GM18868 (cell line): ENCODE results near the gene GALM.
"Not testable (repeated sequence)": the region's sequence is repeated elsewhere in the genome, so short reads cannot be mapped to it uniquely, and the experiment has no call there.

Experiments used
- ATAC-seq: cut with Tn5 transposase; IDR thresholded peaks from one replicate; pipeline ENCODE4 v1.9.1; 2021; ENCODE audit warnings: mild to moderate bottlenecking, moderate library complexity; ENCODE audit not compliant: unreplicated experiment

GALM gene

DNA sequence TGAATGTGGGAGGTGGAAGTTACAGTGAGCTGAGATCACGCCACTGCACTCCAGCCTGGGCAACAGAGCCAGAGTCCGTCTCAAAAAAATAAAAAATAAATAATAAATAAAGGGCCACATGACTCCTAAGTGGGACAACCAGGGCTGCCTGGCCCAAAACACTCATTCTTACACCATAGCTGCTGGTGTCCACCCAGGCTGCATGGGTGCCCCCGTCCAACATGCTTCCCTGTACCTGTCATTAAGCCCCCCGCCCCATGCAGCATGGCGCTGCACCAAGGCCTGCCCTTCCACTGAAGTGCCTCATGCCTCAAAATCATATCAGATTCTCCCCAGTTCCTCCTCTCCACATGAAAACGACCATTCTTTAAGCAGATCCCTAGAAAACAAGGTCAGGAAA is 10.8 kb downstream of the GALM start:
- ATAC-seq, result no peak

DNA sequence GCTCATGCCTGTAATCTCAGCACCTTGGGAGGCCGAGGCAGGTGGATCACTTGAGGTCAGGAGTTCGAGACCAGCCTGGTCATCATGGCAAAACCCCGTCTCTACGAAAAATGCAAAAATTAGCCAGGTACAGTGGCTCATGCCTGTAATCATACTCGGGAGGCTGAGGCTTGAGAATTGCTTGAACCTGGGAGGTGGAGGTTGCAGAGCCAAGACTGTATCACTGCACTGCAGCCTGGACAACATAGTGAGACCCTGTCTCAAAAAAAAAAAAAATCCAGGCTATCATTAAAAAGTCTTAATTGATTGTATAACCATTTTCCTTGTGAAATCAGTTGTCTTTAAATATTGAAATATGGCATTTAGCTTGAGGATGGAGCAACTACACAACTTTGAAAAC is 15.0 kb downstream of the GALM start:
- not testable (repeated sequence) for ATAC-seq

DNA sequence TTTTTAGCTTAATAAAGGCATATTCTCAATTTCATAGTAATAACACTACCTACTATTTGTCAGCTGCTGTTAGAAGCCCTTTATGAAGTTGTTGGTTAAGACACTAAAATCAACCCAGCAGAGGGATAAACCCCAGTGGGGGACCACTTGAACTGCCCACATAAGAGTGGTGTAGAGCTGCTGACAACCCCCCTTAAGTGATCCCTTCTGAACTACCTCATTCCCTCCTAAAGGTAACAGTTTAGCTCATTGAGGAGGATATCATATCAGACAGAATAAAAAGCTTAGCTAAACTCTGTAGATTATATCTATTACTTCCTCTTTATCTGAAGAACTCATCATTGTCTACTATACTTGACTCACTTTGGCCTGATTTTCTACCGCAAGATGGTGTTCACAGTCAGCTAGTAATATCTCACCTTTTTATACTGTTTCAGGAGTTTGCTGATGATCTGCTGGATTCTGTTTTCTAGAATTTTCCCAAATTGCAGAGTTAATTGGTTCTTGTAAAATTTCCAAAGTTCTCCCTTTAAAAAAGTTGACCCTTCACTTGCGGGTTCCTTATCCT is 16.2 kb downstream of the GALM start:
- no peak for ATAC-seq

DNA sequence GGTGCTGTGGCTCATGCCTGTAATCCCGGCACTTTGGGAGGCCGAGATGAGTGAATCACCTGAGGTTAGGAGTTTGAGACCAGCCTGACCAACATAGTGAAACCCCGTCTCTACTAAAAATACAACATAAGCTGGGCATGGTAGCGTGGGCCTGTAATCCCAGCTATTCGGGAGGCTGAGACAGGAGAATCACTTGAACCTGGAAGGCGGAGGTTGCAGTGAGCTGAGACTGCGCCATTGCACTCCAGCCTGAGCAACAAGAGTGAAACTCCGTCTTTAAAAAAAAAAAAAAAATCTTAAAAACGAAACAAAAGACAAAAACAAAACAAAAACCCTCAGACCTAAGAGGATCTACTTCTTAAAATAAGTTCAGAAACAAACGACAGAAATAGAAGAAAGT is 16.7 kb downstream of the GALM start:
- not testable (repeated sequence) for ATAC-seq

DNA sequence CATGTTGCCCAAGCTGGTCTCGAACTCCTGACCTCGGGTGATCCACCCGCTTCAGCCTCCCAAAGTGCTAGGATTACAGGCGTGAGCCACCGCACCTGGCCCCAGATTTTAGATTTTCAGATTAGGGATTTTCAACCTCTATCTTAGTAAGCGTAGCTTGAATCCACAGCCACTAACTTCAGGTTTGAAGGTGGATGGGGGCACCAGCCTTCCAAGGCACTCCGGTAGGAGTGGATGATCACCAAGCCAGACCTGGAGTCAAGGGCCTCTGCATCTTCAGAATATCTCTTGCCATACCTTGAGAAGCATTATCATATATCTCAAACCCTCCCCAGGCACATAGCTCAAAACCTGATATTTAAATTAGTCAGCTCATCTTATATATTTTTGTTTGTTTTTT is 17.9 kb downstream of the GALM start:
- ATAC-seq, result no peak

DNA sequence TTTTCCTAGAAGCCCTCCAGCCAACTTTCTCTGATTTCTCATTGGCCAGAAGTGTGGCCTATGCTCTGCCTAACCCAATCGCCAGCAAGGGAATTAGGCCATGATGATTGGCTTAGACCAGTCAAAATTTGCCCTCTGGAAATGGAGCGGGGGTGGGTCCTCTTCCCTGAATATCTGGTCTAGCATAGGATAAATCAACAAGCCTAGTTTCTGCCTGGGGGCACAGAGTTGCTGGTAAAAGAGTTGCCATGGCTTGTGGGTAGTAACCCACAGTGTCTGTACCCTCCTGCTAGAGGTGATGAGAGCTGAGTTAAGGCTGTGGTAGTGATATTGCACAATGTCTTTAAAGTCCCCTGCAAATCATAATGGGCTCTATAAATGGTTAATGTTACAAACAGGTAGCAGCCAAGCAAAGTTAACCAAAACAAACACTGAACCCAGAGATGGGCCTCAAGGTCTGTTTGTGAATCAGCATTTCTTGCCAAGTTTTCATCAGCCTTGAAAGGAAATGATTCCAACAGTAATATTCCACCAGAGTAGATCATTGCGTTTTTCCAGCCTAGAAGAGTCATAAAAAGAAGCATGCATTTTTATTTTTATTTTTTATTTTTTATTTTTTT is 19.3 kb downstream of the GALM start:
- ATAC-seq, result no peak

DNA sequence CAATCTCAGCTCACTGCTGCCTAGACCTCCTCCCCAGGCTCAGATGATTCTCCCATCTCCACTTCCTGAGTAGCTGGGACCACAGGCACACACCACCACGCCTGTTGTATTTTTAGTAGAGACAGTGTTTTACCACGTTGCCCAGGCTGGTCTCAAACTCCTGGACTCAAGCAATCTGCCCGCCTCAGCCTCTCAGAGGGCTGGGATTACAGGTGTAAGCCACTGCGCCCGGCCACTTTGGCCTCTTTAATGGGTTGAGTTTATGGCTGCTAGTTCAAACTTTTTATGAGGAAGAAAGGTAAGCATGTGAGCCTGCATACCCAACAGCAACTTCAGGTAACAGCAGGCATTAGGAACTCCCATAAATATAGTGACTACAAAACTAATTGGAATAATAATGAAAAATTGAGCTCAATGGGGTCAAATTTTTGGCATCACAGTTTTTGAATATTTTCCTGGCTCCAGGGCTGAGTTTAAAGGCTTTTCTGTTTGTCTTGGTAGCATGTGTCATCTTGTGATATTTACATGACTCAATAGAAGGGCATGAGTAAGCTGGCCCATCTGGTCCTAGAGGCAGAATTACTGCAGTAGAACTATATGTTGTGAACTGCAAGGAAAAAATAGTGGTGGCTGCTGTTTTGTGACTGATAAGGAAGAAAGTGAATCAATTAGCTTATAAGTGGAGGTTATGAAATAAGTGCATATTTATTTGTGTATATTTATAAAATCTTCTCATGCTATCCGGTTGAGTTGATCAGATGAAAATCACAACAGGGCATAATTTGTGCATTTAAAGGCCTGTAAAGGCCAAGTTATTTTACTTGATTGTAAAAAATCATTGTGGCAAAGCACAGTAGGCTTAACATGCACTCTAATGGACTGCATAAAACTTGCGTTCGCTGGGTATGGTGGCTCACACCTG is 24.8 kb downstream of the GALM start:
- ATAC-seq, result no peak

DNA sequence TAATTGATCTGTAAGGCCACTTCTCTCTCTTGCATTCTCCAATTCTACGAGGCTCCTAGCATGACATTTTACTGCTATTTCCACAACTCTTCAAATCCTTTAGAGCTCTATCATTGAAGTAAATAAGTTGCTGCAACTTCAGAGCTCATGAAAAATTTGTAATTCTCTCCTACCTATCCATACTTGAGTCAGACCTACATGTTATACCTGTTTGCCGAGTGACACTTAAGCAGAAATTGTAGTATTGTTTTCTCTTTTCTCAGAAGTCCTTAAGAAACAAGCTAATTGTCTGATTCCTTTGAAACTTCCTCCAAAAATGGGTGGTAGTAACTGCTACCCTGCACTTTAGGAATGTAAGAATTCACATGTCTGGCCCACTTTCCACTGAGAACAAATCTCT is 26.1 kb downstream of the GALM start:
- ATAC-seq, result no peak

DNA sequence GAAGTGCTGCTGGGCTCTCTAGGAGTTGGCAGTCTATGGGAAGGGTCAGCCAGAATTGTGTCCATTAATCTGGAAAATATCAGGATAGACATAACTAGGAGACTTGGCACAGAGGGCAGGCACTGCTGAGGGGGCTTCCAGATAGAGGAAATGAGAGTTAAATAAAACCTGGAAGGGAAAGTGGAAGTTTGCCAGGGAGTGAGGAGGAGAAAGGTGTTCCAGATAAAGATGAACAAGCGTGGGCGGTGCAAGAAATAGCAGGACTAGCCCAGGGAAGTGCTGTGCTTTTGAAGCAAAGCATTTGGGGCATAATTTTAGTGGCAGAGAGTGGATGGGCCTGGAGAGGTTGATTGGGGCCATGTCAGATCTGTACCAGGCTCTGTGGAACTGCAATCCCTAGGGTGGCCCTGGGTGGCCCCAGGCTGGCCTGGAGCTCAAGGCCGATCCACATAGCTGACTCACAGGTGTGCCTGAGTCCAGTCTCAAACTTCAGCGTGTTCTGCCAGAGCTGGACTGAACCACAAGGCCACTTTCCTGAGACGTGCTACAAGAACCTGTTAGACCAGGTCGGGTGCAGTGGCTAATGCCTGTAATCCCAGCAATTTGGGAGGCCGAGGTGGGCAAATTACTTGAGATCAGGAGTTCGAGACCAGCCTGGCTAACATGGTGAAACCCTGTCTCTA is 26.9 kb downstream of the GALM start:
- no peak for ATAC-seq

DNA sequence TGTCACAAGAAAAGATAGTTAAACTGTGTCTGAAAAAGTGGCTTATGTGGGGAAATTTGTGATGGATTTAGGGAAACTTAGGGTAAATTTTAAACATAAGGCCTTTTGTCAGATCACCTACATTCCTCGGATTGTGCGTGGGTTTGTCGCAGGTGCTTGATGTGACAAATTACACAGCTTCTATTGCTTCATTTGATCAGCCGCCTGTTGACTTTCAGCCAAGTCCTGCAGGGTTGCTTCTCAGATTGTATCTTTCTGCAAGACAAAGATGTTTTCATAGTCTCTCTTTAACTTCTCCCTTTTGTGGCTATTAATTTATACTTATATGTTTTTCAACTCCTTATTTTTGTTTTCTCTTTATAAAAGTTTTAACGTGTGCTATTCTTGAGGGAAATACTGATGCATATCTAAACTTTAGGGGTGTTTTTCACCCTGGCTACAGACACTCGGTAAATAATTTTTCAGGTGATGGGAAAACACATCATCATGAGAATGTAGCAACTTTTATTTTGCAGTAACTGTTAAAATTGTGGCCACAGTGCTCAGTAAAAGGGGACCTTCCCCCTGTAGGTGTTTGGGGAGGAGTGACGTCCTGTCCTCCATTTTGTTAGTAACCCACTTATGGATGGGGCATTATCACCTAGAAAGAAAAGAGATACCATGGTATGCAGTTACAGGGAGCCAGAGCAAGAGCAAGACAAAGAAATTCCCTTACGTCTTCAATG is 31.4 kb downstream of the GALM start:
- no peak for ATAC-seq

DNA sequence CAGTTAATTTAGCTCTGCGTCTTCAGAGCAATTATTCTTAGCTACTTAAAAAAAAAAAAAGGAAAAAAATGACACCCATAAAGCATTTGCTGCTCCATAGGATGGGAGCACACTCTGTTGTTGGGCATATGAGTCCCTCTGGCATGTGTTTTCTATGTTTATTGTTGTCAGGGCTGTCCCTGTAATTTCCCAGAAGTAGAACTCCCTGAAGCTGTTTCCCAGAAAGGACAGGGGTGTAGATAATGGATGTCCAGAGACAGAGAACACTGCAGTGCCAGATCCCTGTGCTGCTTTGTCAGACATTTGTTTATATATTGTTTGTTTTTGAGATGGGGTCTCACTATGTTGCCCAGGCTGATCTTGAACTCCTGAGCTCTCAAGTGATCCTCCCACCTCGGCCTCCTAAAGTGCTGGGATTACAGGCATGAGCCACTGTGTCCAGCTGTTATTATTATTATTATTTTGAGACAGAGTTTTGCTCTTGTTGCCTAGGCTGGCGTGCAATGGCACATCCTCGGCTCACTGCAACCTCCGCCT is 32.6 kb downstream of the GALM start:
- ATAC-seq, result no peak

DNA sequence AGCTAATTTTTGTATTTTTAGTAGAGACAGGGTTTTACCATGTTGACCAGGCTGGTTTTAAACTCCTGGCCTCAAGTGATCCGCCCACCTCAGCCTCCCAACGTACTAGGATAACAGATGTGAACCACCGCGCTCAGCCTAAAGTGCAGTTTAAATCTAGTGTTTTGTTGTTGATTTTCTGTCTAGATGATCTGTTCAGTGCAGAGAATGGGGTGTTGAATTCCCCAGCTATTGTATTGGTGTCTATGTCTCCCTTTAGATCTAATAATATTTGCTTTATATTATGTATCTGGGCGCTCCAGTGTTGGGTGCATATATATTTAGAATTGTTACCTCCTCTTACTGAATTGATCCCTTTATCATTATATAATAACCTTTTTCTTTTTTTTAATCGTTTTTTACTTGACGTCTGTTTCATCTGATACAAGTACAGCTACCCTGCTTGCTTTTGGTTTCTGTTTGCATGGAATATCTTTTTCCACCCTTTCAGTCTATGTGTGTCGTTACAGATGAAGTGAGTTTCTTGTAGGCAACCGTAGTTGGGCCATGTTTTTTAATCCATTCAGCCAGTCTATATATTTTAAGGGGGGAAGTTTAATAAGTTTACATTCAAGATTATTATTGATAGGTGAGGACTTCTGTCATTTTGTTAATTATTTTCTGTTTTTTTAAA is 34.3 kb downstream of the GALM start:
- ATAC-seq, result no peak

DNA sequence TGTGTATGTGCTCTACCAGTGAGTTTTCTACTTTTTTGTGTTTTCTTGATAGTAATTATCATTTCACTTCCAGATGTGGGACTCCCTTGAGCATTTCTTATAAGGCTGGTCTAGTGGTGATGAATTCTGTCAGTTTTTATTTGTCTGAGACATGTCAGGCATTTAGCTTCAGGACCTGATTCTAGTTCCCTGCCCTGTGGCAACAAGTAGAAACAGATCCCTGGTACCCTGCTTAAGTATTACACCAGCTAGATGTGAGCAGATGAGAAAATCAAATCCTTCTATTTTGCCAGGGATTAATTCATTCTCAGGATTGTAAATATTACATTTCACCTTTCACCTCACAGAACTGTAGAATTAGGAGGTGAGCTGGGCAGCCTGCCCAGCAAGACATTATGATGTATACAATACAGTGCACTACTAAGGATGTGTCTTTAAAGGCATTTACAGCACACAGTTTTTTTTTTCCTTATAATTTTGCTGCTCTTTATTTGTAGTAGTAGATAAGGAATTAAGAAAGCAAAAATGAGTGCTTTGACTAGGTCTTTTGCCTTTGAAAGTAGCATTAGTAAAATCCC is 35.1 kb downstream of the GALM start:
- no peak for ATAC-seq

DNA sequence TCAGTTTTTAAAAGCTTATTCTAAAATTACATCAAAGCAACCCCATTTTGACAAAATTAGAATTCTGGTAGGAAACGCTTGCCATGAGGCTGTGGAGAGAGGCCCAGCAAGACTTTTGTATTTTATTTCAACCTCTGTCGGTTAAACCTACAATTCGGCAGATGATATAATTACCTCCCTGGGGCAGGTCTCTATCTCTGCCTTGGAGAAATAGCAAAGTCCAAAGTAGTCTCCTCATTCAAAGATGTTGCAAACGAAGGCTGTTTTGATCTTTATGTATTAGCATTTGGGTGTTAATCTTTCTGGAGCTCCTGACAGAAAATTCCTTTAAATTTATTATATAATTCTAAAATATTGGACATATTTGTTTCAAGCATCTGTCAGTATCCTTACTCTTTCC is 35.6 kb downstream of the GALM start:
- no peak for ATAC-seq

DNA sequence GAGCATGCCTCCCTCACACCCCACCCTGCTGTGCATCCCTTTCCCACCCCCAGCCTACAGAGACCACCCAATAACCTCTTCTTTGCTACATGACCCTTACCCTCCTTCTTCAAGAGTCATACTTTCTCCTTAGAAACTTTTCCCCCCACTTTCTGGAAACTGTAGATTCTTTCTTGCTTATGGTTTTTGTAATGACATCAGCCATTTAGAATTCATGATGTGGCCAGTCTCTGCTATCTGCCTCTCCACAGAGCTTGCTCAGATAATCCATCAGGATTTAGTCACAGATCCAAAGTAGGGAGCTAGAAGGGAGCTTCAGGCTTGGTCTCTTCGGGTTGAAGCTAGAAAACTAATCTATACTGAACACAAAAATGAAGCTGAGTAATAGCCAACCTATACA is 36.5 kb downstream of the GALM start:
- no peak for ATAC-seq

DNA sequence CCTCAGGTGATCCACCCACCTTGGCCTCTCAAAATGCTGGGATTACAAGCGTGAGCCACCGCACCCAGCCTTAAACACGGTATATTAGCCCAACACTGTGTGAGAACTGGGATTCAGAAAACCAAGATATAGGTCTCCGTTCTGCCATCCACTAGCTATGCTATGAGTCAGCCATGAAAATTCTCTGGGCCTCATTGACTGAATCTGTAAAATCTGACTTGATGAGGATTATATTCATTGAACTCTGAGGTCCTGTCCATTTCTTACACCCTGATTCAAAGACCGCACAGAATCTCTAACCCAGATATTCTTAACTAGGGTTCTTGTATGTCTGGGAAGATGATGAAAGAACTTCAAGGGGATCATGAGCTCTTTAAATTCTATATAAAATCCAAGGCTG is 37.4 kb downstream of the GALM start:
- ATAC-seq, result not testable (repeated sequence)

DNA sequence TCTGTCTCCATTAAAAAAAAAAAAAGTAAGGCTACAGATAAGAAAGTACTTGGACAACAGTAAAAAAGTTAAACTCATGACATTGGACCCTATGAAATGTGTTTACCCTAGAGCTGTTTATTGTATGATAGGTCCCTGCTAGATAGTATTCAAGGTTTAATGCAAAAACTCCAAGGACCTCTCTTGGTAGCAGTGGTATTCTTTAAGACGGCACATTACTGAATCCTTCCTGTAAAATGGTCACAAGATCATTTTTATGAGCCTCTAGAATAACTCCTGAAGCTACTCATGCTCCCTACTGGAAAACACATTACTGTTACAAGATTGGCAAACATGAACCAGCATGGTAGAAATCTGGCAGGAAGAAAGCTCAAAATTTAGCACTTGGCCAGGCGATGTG is 38.8 kb downstream of the GALM start:
- ATAC-seq, result no peak

DNA sequence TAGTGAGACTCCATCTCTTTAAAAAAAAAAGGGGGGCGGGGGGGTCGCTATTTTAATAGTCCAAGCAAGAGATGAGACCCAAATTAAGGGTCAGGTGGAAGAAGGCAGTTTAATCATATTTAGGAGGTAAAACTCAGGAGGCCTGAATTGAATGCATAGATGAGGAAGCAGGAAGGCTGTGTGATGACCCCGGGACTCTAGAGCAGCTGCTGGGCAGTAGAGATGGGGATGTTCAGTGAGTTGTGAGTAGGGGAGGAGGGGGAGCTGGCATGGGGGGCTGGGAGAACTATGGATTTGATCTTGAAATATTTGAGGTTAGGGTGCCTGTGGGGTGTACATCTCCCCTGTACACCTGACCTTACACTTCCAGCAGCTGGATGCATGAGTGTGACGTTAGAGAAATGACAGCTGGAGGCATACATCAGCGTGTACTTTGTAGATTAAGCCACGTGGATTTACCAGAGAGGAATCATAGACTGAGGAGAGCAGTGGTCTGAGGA is 41.0 kb downstream of the GALM start:
- ATAC-seq, result no peak

DNA sequence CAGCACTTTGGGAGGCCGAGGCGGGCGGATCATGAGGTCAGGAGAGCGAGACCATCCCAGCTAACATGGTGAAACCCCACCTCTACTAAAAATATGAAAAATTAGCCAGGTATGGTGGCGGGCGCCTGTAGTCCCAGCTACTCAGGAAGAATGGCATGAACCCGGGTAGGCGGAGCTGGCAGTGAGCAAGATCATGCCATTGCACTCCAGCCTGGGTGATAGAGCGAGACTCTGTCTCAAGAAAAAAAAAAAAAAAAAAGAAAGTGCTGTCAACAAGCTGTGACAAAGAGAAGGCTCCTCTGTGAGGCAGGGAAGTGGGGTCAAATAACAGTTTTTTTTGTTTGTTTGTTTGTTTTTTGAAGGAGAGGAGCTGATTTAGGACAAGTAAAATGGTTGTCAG is 42.6 kb downstream of the GALM start:
- ATAC-seq, result not testable (repeated sequence)
